CD4-positive, CD25-positive, alpha-beta regulatory T cell (primary cell): ENCODE results near the gene RAB27B. TPM values are rescaled to one million over a fixed set of nuclear protein-coding genes. Genes with fewer than 3 reads are reported as not detected.
"Not testable (repeated sequence)": the region's sequence is repeated elsewhere in the genome, so short reads cannot be mapped to it uniquely, and the experiment has no call there.

Source experiments
- ATAC-seq, 2 donors: fragments of 150-1000 bp; cut with Tn5 transposase; one replicate each; pipeline ENCODE4 v1.10.0; 2021; ENCODE audit warnings: low read depth in 2 of 2, moderate number of reproducible peaks in 2 of 2, moderate library complexity in 1 of 2
- DNase-seq, 3 donors: peaks; one replicate each; pipeline versions ENCODE4 v3.0.0 to v3.0.0-alpha.2; 2012 to 2022; ENCODE audit warnings: mixed read lengths in 1 of 3
- H3K27ac ChIP-seq: one replicate; pipeline ENCODE4 v1.7.0; 2013; ENCODE audit warnings: mild to moderate bottlenecking, low read length; ENCODE audit not compliant: insufficient read depth, poor library complexity, severe bottlenecking
- H3K27me3 ChIP-seq: one replicate; pipeline ENCODE4 v1.7.0; 2013; ENCODE audit warnings: low read length; ENCODE audit not compliant: control insufficient read depth, insufficient read depth
- H3K36me3 ChIP-seq: one replicate; pipeline ENCODE4 v1.7.0; 2013; ENCODE audit warnings: mild to moderate bottlenecking, low read length, moderate library complexity; ENCODE audit not compliant: control insufficient read depth, insufficient read depth
- H3K4me1 ChIP-seq: 2 replicates; pipeline ENCODE4 v1.7.0; 2013; ENCODE audit warnings: mild to moderate bottlenecking, low read length; ENCODE audit not compliant: insufficient read depth, control insufficient read depth, poor library complexity, severe bottlenecking
- H3K4me3 ChIP-seq: one replicate; pipeline ENCODE4 v1.7.0; 2013; ENCODE audit warnings: low read depth, mild to moderate bottlenecking, low read length, moderate library complexity
- H3K9me3 ChIP-seq, 2 experiments: 1 replicate in 1 of 2; 2 replicates in 1 of 2; pipeline ENCODE4 v1.7.0; 2013; ENCODE audit warnings: low read length in 2 of 2, mild to moderate bottlenecking in 1 of 2, moderate library complexity in 1 of 2; ENCODE audit not compliant: control insufficient read depth in 2 of 2
- H3K27ac Mint-ChIP-seq, 3 donors: one replicate each; pipeline ENCODE4 v1.8.0; 2020 to 2022; ENCODE audit warnings: mild to moderate bottlenecking in 3 of 3, mixed read lengths in 3 of 3, moderate library complexity in 2 of 3
- H3K27me3 Mint-ChIP-seq: one replicate; pipeline ENCODE4 v1.8.0; 2022; ENCODE audit warnings: mild to moderate bottlenecking, mixed read lengths
- H3K36me3 Mint-ChIP-seq: one replicate; pipeline ENCODE4 v1.8.0; 2020; ENCODE audit warnings: mixed read lengths
- H3K4me1 Mint-ChIP-seq, 4 donors: one replicate each; pipeline ENCODE4 v1.8.0; 2020 to 2022; ENCODE audit warnings: mixed read lengths in 4 of 4, mild to moderate bottlenecking in 1 of 4
- H3K4me3 Mint-ChIP-seq, 4 donors: one replicate each; pipeline ENCODE4 v1.8.0; 2020 to 2022; ENCODE audit warnings: mild to moderate bottlenecking in 4 of 4, mixed read lengths in 4 of 4, moderate library complexity in 3 of 4
- H3K9me3 Mint-ChIP-seq, 7 donors: one replicate each; pipeline ENCODE4 v1.8.0; 2020 to 2022; ENCODE audit warnings: mixed read lengths in 7 of 7, mild to moderate bottlenecking in 3 of 7, moderate library complexity in 2 of 7
- polyA plus RNA-seq, 4 donors: library from polyadenylated mRNA; unstranded; fragments of 300-500 nt; fragmentation: Illumina TruSeq; gene quantifications; one replicate each; pipeline ENCODE4 v1.2.3, GENCODE V29; 2021
- total RNA-seq: library from RNA; stranded (reverse); gene quantifications from one replicate; pipeline ENCODE4 v1.2.3, GENCODE V29; 2022

The RAB27B gene
- total and polyA plus RNA-seq, 5 donors from 2014 or later: 0.22 to 8.5 TPM; not detected in 3

DNA sequence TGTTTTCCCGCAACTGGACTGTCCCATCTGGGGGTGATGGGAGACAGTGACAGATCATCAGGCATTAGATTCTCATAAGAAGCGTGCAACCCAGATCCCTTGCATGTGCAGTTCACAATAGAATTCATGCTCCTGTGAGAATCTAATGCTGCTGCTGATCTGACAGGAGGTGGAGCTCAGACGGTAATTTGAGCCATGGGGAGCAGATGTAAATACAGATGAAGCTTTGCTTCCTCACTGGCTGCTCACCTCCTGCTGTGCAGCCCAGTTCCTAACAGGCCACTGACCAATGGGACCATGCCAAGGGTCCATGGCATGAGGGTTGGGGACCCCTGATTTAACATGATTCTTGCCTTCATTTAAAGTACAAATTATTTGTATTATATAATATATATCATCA lies 26.8 kb downstream of the RAB27B start:
- not testable (repeated sequence) for H3K4me1 ChIP-seq, H3K9me3 Mint-ChIP-seq, DNase-seq, ATAC-seq, H3K4me1 Mint-ChIP-seq, H3K36me3 ChIP-seq, H3K27me3 ChIP-seq, H3K9me3 ChIP-seq, H3K27me3 Mint-ChIP-seq, H3K4me3 Mint-ChIP-seq, H3K27ac ChIP-seq, H3K4me3 ChIP-seq, H3K27ac Mint-ChIP-seq, H3K36me3 Mint-ChIP-seq

- Histone ChIP-seq H3K36me3 (no peaks in the 10 kb centered on the region), H3K4me1 (no peaks in the 10 kb centered on the region), H3K4me3 (no peak overlapping the region), H3K27me3 (no peaks in the 10 kb centered on the region), H3K9me3 (no peaks in the 10 kb centered on the region), H3K27ac (no peak overlapping the region)
- H3K9me3 Mint-ChIP-seq: peaks cover 0 to 2% (median 0%) of the 10 kb centered on the region in 7 donors
- H3K27me3 Mint-ChIP-seq: no peaks in the 10 kb centered on the region
- ATAC-seq (no peak), DNase-seq (no peak)
- no peaks in the 10 kb centered on the region for H3K4me1 Mint-ChIP-seq
- no peak overlapping the region for H3K27ac Mint-ChIP-seq
- H3K36me3 Mint-ChIP-seq: no peaks in the 10 kb centered on the region
- no peak overlapping the region for H3K4me3 Mint-ChIP-seq
These were observed 27.9 kb downstream of the RAB27B start for GRCh38 chr18:54856105-54856646.

DNA sequence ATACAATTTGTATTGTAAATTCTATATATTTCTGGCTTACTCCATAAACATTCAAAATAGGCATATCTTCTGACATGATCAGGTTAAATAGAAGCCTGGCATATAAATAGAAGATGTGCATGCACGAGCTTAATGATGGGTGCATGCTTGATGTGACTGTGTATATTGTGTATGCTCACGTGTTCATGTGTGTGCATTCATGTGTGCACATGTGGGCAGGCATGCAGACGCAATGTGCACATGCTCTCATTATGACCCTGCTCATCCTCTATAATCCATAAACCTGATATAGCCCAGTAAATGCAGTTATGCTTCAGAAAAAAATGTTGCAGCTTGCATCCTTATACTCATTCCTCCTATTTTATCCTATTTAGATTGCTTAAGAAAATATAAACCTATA lies 29.2 kb downstream of the RAB27B start:
- Histone ChIP-seq H3K36me3 (no peaks in the 10 kb centered on the region), H3K4me3 (no peak overlapping the region), H3K4me1 (no peaks in the 10 kb centered on the region), H3K9me3 (no peaks in the 10 kb centered on the region), H3K27ac (no peak overlapping the region), H3K27me3 (no peaks in the 10 kb centered on the region)
- Mint-ChIP-seq H3K27me3 (no peaks in the 10 kb centered on the region), H3K27ac (no peak overlapping the region), H3K36me3 (no peaks in the 10 kb centered on the region), H3K4me1 (no peaks in the 10 kb centered on the region), H3K4me3 (no peak overlapping the region), H3K9me3 (peaks cover 0 to 1% (median 0%) of the 10 kb centered on the region in 7 donors)
- no peak for DNase-seq
- ATAC-seq: no peak

DNA sequence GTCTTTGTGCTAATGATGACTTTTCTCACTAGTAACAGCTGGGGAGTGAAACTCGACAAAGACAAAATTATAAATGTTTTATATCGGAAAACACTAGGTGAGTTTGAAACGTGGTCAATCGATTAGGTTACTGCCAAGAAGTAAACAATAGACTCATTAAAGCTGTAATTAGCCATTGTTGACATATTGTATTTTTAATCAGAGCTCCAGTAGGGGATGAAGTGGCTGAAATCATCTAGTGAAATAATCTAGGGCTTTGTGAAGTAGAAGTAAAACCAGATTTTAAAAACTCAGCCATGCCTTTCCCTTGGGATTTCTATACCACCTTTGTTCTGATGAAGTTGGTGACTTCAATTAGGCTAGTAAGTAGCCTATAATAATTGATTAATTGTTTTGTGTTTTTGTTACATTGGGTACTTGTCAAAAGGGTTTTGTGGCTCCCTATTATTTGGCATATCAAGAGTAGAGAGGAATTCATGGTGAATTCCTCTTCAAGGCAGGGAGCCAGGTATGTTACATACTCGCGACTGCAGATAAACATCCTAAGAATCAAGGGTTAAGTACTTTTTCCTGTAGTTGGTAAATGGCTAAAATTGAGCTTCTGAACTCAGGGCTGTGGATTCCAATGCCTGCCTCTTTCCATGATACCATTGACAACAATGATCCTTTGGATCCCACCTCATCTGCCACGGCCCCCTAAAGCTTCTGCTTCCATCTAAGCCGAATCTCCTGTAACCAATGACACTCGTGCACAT lies 31.6 kb downstream of the RAB27B start:
- no peaks in the 10 kb centered on the region for H3K9me3 Mint-ChIP-seq
- H3K36me3 ChIP-seq: no peaks in the 10 kb centered on the region
- no peak overlapping the region for H3K4me3 Mint-ChIP-seq
- H3K36me3 Mint-ChIP-seq: no peaks in the 10 kb centered on the region
- ATAC-seq (no peak), DNase-seq (no peak)
- no peaks in the 10 kb centered on the region for H3K9me3 ChIP-seq
- H3K4me1 Mint-ChIP-seq: no peaks in the 10 kb centered on the region
- no peaks in the 10 kb centered on the region for H3K4me1 ChIP-seq
- no peaks in the 10 kb centered on the region for H3K27me3 ChIP-seq
- H3K27ac ChIP-seq: no peak overlapping the region
- no peaks in the 10 kb centered on the region for H3K27me3 Mint-ChIP-seq
- no peak overlapping the region for H3K27ac Mint-ChIP-seq
- no peak overlapping the region for H3K4me3 ChIP-seq

GRCh38 chr18:54860941-54861340 lies 32.7 kb downstream of the RAB27B start:
- Histone ChIP-seq H3K4me1 (no peaks in the 10 kb centered on the region), H3K9me3 (no peaks in the 10 kb centered on the region), H3K36me3 (no peaks in the 10 kb centered on the region), H3K4me3 (no peak overlapping the region), H3K27ac (no peak overlapping the region), H3K27me3 (no peaks in the 10 kb centered on the region)
- Mint-ChIP-seq H3K4me1 (no peaks in the 10 kb centered on the region), H3K27me3 (no peaks in the 10 kb centered on the region), H3K27ac (no peak overlapping the region), H3K9me3 (no peaks in the 10 kb centered on the region), H3K4me3 (no peak overlapping the region), H3K36me3 (no peaks in the 10 kb centered on the region)
- no peak for ATAC-seq
- no peak for DNase-seq

- Mint-ChIP-seq H3K27me3 (no peaks in the 10 kb centered on the region), H3K36me3 (no peaks in the 10 kb centered on the region), H3K27ac (no peak overlapping the region), H3K4me1 (no peaks in the 10 kb centered on the region), H3K9me3 (peaks cover 0 to 6% (median 0%) of the 10 kb centered on the region in 7 donors), H3K4me3 (no peak overlapping the region)
- ATAC-seq (no peak), DNase-seq (no peak)
- Histone ChIP-seq H3K4me1 (no peaks in the 10 kb centered on the region), H3K9me3 (no peaks in the 10 kb centered on the region), H3K36me3 (no peaks in the 10 kb centered on the region), H3K27me3 (no peaks in the 10 kb centered on the region), H3K4me3 (no peak overlapping the region), H3K27ac (no peak overlapping the region)
These were observed 38.9 kb downstream of the RAB27B start for GRCh38 chr18:54867131-54867530.

DNA sequence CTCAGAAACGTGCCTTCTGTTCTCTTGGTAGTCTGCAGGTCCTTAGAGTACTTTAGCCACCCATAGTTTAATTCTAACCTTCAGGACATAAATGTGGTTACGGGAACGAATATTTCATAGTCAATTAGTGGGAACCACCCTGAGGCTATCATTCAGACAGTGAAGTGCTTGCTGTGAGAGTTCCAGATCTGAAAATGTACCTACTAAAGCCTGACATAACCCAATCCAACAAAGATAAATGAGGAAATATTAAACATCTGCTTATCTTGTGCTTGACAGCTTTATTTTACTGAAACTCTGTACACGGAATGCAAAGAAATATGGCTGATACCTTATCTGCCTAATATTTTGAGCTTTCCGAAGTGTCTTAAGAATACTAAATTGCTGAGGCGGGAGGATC lies 43.0 kb downstream of the RAB27B start:
- no peaks in the 10 kb centered on the region for H3K4me1 Mint-ChIP-seq
- no peaks in the 10 kb centered on the region for H3K9me3 ChIP-seq
- H3K27ac Mint-ChIP-seq: no peak overlapping the region
- H3K36me3 Mint-ChIP-seq: no peaks in the 10 kb centered on the region
- ATAC-seq (no peak), DNase-seq (no peak)
- no peak overlapping the region for H3K4me3 ChIP-seq
- H3K27me3 Mint-ChIP-seq: no peaks in the 10 kb centered on the region
- no peaks in the 10 kb centered on the region for H3K36me3 ChIP-seq
- no peaks in the 10 kb centered on the region for H3K27me3 ChIP-seq
- no peak overlapping the region for H3K4me3 Mint-ChIP-seq
- no peaks in the 10 kb centered on the region for H3K4me1 ChIP-seq
- H3K9me3 Mint-ChIP-seq: peaks cover 0 to 7% (median 0%) of the 10 kb centered on the region in 7 donors
- H3K27ac ChIP-seq: no peak overlapping the region

- H3K9me3 Mint-ChIP-seq: peaks cover 0 to 7% (median 0%) of the 10 kb centered on the region in 7 donors
These were observed 44.4 kb downstream of the RAB27B start for GRCh38 chr18:54872681-54873080.

More at GRCh38 chr18:54872681-54873080, 44.4 kb downstream of the RAB27B start:
- DNase-seq: no peak
- no peak overlapping the region for H3K4me3 ChIP-seq
- H3K27ac Mint-ChIP-seq: no peak overlapping the region
- H3K36me3 Mint-ChIP-seq: no peaks in the 10 kb centered on the region
- H3K9me3 ChIP-seq: no peaks in the 10 kb centered on the region
- no peaks in the 10 kb centered on the region for H3K4me1 Mint-ChIP-seq
- no peak overlapping the region for H3K4me3 Mint-ChIP-seq
- H3K36me3 ChIP-seq: no peaks in the 10 kb centered on the region
- no peak for ATAC-seq
- no peaks in the 10 kb centered on the region for H3K27me3 ChIP-seq
- no peak overlapping the region for H3K27ac ChIP-seq
- H3K4me1 ChIP-seq: no peaks in the 10 kb centered on the region
- no peaks in the 10 kb centered on the region for H3K27me3 Mint-ChIP-seq
